ENCODE data around the gene ANGPTL8.

Gene ANGPTL8

DNA sequence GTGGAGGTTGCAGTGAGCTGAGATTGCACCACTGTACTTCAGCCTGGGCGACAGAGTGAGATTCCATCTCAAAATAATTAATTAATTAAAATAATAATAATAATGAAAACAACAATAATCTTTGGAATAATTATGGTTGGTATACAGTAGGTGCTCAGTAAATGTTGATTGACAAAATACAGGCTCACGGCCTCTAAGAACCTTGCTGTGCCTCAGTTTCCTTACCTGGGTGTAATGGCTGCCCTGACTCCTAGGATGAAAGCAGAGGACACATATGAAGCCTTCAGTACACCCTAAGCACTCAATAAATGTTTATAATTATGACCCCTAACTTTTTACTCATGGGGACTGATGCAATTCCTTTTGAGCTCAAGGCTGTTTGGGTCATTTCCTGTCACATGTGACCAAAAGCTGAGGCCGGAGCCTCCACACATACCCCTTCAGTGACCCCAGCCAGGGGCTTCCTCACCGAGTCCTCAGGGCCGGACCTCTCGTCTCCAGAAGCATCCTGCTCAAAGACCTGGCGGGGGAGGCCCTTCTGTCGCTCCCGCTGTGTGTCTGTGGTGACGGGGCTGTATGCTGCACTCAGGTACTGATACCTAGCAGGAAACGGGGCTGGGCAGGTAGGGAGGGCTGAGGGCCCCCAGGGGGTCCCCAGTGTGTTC lies 12.4 kb downstream of the ANGPTL8 start:
- DNase-seq, result no peak
- intact Hi-C loops (cut with DNase I), result no loop called here

DNA sequence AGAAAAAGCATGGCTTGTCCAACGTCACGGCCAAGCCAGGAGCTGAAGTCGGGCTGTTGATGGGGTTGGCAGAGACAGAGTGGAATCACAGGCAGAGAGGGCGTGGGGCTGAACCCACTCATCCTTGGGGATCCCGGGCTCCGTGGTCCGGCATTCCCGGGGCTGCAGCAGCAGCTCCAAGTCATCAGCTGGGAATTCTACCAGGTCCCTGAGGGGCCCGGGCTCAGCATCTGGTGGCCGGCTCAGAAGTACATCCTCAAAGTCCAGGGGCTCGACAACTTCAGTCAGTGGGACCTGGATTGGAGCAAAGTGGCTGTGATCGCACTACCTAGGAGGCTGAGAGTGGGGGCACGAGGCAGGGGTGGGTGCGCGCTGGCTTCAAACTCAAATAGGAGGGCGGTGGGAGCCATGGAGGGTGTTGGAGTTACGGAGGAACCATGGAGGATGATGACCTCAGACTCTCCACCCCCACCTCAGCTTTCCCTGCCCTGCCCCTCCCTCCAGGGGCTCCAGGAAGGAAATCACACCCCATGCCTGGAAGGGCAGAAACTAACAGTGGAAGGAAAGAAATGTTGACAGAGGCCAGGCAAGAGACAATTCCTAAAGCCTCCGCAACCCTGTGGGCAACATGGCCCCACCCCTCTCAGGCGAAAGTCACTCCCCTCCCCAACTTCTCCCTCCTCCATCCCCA lies 13.4 kb downstream of the ANGPTL8 start:
- intact Hi-C loops (cut with DNase I), result no loop called here
- DNase-seq, result no peak

DNA sequence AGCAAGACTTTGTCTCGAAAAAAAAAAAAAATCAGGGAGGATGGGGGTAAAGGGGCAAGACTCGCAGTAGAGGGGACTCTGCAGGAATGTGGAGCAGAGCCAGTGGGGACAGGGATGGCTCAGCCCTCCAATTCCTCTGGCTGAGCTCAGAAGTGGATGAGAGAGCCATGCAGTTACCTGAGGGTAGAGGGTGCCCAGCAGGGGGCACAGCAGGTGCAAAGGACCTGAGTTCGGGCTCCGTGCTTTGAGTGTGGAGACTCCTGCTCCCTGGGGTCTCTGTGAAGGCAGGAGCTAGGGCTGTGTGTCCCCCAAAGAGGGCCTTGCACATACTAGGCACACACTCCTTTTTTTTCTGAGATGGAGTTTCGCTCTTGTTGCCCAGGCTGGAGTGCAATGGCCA lies 15.2 kb downstream of the ANGPTL8 start:
- intact Hi-C loops (cut with DNase I), result no loop called here
- DNase-seq, result no peak

DNA sequence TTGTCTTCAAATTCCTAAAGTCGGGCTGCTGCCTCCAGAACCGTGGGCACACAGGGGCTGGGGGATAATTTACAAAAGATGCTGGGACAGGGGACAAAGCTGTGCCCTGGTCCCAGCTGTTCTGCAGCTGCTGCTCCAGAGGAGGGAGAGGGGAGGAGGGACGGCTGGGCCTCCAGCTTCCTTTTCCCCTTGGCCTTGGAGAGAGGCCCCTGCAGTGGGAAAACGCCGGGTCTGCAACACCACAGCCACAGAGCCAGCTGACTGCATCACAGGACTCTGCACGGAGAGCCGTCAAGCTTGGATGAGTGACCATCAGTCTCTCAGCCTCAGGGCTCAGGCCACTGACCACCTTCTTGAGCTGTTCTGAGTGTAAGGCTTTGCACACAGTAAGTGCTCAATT lies 16.8 kb downstream of the ANGPTL8 start:
- intact Hi-C loops (cut with DNase I), result no loop called here
- no peak for DNase-seq

DNA sequence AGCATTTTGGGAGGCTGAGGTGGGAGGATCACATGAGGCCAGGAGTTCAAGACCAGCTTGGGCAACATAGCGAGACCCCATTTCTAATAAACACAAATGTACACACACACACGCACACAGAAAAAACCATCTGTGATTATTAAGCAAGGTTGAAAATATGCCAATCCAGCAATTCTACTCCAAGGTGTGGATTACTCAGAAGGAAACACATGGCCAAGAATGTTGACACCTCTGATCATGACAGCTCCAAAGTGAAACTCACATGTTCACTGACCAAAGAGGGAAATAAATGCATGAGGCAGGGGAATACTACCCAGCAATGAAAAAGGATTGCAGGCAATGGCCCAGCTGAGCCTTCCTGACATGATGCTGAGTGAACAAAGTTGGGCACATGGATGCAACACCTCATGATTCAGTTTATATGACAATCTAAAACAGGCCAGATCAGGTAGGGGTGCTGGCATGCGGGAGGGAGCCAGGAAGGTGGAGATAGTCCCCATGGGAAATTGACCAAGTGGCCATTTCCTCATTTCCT lies 18.5 kb downstream of the ANGPTL8 start:
- intact Hi-C loops (cut with DNase I), result no loop called here

DNA sequence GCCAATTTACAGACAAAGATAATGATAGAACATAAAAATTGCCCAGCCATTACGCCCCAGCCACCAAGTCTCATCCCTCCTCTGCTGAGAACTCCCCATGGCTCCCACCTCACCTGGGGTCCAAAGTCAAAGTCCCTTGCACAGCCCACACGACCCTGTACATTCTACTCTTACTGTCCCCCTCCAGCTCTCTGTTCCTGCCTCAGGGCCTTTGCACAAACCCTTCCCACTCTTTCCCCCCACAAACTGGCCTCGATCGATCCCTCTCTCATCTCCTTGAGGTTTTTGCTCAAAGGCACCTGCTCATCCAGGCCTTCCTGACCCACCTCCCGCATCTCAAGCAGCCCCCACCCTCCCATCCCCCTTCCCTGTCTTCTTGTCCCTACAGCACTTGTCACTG lies 21.6 kb downstream of the ANGPTL8 start:
- DNase-seq, result no peak
- intact Hi-C loops (cut with DNase I), result no loop called here

More for the DNA sequence above, 18.5 kb downstream of the ANGPTL8 start:
- no peak for DNase-seq

DNA sequence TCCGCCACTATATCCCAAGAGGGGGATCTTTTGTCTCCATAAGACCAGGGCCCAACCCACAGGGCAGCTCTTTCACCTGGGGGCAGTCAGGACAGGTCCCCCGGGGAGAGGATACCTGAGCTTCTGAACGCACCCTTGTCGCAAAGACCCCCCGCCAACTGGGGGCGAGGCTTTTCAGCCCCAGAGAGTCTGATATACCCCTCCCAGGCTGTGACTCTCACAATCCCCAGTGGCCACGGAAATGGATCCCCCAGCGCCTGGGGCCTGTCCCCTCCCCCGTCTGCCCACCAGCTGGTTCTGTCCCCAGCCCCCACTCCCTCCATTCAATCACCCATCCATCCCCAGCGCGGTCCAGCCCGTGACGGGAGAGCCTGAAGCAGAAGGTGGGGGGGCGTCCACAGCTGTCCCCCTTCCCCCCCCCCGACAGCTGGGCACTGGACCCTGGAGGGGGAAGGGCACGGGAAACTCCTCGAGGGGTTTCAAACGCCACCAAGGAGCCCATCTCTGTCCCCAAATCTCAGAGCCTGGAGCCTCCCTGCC lies 22.1 kb downstream of the ANGPTL8 start:
- no peak for DNase-seq
- intact Hi-C loops (cut with DNase I), result no loop called here

DNA sequence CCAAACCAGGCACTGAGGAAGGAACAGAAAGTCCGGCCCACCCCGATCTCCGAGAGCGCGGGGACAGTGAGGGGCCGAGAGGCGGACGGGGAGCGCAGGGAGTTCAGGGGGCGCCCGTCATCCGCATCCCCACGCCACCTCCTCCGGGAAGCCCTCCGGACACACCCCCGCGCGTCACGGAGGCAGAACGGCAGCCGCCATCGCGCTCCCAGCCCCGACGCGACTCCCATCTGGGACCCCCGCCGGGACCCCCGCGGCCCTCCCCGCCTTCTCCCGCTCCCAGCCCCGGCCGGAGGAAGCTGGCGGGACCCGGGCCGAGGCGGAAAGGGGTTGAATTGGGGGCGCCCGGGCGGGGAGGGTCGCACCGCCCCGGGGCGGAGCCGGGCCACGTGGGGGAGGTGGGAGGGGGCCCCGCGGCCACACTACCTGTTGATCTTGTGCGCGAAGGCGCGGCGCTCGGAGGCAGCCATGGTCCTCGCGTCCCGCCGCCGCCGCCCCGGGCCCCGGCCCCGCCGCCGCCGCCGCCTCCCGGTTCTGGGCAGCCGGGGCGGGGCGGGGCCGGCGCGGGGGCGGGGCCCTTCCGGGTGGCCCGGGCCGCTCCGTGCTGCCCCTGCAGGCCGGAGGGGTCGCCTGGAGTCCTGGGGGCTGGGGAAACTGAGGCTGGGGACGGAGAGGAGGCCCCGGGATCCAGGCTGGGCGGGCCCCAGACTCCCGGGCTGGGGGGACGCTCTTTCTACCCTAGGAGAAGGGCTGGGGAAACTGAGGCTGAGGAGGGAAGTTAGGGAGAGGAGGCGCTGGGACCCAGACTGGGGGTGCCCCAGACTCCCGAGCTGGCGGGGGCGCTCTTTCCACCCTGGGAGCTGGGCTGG lies 22.8 kb downstream of the ANGPTL8 start, which contains the start of gene DOCK6:
Gene DOCK6 (minus strand): TSS at position 554 of the 869 bp plus-strand sequence. CDS start 84 bp downstream, at position 470.
- intact Hi-C loops (cut with DNase I), result no loop called here
- DNase-seq, result no peak

DNA sequence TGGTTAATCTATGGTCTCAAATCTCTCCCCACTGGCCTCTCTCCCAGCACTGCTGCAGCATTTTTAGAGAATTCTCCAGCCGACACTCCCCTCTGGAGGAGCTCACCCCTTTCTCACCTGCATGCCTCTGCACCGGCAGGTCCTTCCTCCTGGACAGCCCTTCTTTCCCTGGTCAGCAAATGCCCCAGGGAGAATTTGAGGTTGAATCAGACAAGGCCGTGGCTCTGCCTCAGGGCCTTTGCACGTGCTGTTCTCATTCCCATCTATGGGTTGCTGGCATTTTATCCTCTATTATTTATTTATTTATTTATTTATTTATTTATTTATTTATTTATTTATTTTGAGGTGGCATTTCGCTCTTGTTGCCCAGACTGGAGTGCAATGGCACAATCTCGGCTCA lies 24.3 kb downstream of the ANGPTL8 start:
- intact Hi-C loops (cut with DNase I), result no loop called here
- no peak for DNase-seq

DNA sequence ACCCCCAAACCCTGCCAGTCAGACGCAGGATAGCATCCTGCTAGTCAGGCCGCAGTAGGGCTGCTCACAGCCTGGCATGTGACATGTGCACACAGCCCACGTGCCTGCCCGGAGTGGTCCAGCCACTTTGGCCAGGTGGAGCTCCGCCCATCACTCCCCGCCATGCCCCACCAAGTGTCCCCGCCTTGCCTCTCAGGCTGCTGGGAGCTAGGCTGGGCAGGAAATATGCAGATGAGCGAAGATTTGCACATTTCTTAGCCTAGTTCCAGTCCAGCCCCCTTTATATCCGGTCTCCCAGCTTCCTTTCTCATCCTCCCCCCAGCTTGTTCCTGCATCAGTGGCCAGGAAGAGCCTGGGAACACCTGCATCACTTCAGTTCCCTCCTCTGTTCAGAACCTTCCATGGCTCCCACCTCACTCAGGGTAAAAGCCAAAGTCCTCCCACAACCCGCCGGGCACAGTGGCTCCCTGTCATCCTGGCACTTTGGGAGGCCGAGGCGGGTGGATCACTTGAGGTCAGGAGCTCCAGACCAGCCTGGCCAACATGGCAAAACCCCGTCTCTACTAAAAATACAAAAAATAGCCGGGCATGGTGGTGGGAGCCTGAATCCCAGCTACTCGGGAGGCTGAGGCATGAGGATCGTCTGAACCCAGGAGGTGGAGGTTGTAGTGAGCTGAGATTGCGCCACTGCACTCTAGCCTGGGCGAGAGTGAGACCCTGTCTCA lies 25.2 kb downstream of the ANGPTL8 start:
- DNase-seq, result no peak
- intact Hi-C loops (cut with DNase I), result no loop called here

DNA sequence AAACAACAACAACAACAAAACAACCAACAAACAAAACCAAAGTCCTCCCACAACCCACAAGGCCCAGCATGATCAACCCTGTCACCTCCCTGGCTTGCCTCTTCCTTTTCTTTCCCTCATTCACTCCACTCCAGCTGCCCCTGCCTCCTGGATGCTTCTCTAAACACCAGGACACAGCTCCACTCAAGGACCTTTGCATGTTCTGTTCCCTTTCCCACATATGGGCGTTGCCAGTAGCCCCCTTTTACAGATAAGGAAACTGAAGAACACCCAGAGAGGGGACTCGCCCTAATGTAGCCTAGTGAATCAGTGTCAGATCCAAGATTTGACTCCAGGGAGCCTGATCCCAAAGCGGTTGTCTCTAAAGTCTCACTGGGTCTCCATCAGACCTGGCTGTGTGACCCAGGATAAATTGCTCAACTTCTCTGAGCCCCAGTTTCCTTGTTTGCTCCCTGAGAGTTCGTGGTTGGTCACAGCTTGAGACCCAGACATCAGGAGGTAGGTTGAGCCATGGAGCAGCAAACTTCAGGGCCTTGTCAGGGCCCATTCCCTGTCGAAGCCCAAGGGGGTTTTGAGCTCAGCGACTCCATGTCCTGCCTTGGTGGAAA lies 25.9 kb downstream of the ANGPTL8 start:
- DNase-seq, result no peak
- intact Hi-C loops (cut with DNase I), result no loop called here

DNA sequence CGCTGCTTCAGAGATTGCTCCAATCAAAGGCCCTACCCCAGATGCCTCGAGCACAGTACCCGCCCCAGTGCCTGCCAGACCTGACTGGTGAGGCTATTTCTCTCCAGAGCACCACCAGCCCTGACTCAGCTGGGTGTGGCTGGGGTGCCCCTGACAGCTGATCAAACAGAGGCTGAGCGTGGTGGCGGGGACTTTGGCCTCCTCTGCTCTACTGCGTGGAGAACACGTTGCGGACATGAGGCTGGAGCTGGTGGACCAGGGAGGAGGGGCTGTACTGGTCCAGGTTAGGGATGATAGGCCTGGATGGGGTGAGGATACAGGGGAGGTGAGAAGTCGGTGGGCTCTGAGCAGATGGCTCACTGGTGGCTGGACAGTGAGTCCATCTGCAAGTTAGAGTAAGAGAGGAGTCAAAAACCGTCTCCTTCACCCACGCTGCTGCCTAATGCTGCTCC lies 26.4 kb downstream of the ANGPTL8 start:
- no peak for DNase-seq
- intact Hi-C loops (cut with DNase I), result no loop called here

DNA sequence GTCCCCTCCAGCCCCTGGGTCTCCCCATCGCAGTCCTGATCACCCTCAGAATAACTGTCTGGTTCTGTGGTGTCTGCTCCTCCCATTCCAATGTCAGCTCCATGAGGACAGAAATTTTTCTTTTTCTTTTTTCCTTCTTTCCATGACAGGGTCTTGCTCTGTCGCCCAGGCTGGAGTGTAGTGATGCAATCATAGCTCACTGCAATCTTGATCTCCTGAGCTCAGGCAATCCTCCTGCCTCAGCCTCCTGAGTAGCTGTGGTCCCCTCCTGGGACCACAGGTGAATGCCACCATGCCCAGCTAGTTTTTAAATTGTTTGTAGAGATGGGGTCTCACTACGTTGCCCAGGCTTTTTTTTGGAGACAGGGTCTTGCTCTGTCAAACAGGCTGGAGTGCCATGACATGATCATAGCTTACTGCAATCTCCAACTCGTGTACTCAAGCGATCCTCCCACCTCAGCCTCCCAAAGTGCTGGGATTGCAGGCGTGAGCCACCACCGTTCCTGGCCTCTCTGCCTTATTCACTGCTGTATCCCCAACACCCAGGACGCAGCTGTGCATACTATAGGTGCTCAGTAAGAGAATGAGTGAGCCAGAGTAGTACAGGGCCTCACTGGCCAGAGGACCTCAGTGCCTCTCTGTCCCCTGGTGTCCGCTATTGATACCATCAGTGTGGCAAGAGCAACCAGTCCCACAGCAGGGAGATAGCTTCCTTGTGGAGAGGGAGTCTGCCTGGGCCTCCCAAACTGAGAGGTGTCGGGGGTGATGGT lies 28.1 kb downstream of the ANGPTL8 start:
- intact Hi-C loops (cut with DNase I), result no loop called here

DNA sequence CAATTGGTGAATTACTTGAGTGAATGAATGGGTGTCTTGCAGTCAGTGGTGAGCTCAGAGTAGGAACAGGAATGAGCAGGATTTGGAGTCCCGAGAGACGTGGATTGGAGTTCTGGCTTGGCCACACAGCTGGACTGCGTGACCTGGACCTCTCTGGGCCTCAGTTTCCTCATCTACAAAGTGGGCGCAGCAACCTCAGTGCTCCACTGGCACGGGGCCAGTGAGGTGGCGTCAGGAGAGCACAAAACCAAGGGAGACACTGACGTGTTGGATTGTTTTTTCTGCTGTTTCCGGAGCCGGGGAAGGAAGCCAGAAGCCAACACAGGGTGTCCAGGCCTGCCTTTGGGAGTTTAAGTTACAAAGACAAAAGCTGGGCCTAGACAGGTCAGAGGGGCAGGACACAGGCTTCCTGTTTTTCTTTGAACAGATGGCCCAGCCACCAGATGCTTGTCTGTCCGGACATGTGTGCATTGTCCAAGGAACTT lies 29.4 kb downstream of the ANGPTL8 start:
- peak in 7 of 42 donors; percentile 5 to 45 (median 23) for DNase-seq
- intact Hi-C loops (cut with DNase I), result no loop called here

More for the DNA sequence above, 28.1 kb downstream of the ANGPTL8 start:
- DNase-seq, result no peak

DNA sequence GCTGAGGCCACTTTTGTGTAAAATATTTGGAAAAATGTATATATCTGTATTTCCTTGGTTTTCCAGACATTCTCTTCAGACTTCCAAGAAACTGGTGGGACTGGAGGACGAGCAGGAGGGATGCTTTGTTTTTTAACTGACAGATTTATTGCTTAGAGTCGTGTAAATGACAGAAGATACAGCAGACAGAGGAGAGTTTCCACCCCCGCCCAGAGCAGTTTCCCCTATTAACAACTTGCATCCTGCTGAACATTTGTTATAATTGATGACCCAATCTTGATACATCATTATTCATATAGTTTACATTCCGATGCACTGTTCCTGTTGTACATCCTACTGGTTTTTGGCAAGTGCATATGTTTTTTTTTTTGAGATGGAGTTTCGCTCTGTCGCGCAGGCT lies 30.0 kb downstream of the ANGPTL8 start:
- DNase-seq, result no peak
- intact Hi-C loops (cut with DNase I), result no loop called here

DNA sequence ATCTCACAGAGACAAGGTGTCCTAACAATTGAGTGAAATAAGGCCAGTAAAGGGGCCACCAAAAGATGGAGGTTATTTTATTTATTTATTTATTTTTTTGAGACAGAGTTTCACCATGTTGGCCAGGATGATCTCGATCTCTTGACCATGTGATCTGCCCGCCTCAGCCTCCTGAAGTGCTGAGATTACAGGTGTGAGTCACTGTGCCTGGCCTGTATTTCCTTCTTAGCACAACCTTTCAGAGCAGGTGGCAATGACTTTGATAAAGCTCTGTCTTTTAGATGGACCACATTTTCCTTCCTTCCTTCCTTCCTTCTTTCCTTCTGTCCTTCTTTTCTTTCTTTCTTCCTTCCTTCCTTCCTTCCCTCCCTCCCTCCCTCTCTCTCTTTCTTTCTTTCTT lies 33.9 kb downstream of the ANGPTL8 start:
- intact Hi-C loops (cut with DNase I), result no loop called here
- no peak for DNase-seq

DNA sequence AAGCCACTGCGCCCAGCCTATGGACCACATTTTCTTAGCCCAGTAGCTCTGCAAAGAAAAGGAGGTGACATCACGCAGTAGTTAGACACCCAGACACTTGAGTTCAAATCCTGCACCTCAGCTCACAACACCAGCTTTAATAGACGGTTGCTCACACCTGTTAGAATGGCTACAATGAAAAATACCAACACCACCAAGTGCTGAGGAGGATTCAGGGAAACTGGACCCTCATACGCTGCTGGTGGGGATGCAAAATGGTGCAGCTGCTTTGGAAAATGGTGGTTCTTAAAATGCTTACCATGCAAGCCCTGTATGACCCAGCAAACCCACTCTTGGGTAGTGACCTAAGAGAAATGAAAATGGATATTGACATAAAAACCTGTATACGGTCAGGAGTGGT lies 34.6 kb downstream of the ANGPTL8 start:
- intact Hi-C loops (cut with DNase I), result no loop called here
- no peak for DNase-seq

Measured in head of caudate nucleus (tissue), 42 donors.